Breast epithelium (tissue), 3 donors: Measurements from ENCODE around the gene SRGAP1.
A peak's percentile ranks its signal among the peaks of the same experiment; 100 is the strongest.

Experiments used
- CTCF ChIP-seq, 3 donors: fragments of 450-650 bp; IDR thresholded peaks; one replicate each; pipeline ENCODE4 v1.5.1; 2016 to 2017; ENCODE audit warnings: antibody characterized with exemption in 3 of 3, mild to moderate bottlenecking in 3 of 3, moderate library complexity in 3 of 3
- POLR2A ChIP-seq: fragments of 450-650 bp; IDR thresholded peaks from one replicate; pipeline ENCODE4 v1.6.1; 2016; ENCODE audit warnings: antibody characterized with exemption, mild to moderate bottlenecking, moderate library complexity
- POLR2AphosphoS5 ChIP-seq, 3 donors: sonication (generic); formaldehyde crosslinking; IDR thresholded peaks; one replicate each; pipeline ENCODE4 v1.6.1; 2017; ENCODE audit warnings: antibody characterized with exemption in 3 of 3

DNA sequence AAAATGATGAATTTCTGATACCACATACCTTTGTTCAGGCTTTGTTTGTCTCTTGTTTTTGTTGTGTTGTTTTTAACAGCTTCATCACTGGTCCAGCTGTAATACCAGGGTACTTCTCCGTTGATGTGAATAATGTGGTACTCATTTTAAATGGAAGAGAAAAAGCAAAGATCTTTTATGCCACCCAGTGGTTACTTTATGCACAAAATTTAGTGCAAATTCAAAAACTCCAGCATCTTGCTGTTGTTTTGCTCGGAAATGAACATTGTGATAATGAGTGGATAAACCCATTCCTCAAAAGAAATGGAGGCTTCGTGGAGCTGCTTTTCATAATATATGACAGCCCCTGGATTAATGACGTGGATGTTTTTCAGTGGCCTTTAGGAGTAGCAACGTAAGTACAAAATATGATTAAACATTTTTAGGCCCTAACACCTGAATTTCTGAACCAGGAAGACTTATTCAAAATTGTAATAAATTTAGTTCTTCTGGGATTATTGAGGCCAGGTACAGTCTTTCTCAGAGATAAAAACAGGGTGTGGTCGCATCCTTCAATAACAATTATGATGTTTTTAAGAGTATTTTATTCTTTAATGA, 42.4 kb upstream of the SRGAP1 start:
- TF ChIP-seq CTCF (IDR thresholded peaks at IDR 0.05) (peak in 2 of 3 donors; percentile 30 to 49), POLR2A (no peak), POLR2AphosphoS5 (IDR thresholded peaks at IDR 0.05) (no peak)
